ENCODE data around the gene ANKRD33B.
"Not testable (repeated sequence)": the region's sequence is repeated elsewhere in the genome, so short reads cannot be mapped to it uniquely, and the experiment has no call there.

Gene ANKRD33B

GRCh38 chr5:10664180-10664769 is 100.4 kb downstream of the ANKRD33B start:
- DNase-seq, result not testable (repeated sequence)

GRCh38 chr5:10665799-10666198 is 101.9 kb downstream of the ANKRD33B start:
- no peak for DNase-seq

GRCh38 chr5:10666531-10667299 is 102.8 kb downstream of the ANKRD33B start:
- DNase-seq, result no peak

- DNase-seq, result no peak
Observed at GRCh38 chr5:10667431-10668057, 103.7 kb downstream of the ANKRD33B start.

DNA sequence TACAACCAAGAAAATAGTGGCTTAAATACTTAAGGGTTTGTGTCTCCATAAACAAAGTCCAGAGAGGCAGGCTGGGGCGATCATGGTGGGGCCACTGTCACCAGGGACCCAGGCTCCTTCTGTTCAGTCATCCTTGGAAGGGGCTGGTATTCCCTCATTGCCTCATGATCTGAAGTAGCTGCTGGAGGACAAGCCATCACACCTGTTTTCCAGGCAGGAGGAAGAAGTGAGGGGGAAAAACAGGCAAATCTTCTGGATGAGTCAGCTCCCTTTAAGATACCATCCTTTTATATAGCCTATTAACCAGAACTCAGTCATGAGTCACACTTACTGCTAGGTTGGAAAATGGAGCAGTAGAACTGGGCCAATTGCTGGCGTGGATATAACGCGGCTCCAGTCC is 104.8 kb downstream of the ANKRD33B start:
- DNase-seq, result no peak

DNA sequence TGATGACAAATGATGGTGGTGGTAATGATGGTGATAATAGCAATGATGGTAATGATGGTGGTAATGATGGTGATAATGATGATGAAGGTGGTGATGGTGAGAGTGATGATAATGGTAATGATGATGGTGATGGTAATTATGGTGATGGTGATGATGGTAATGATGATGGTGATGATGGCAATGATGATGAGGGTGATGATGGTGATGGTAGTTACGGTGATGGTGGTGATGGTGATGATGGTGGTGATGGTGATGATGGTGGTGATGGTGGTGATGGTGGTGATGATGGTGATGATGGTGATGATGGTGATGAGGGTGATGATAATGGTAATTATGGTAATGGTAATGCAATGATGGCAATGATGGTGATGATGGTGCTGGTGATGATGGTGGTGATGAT is 106.1 kb downstream of the ANKRD33B start:
- no peak for DNase-seq

GRCh38 chr5:10671041-10672008 is 107.5 kb downstream of the ANKRD33B start:
- peak; percentile 73 for DNase-seq

- no peak for DNase-seq
Observed at GRCh38 chr5:10672146-10673016, 108.5 kb downstream of the ANKRD33B start.

DNA sequence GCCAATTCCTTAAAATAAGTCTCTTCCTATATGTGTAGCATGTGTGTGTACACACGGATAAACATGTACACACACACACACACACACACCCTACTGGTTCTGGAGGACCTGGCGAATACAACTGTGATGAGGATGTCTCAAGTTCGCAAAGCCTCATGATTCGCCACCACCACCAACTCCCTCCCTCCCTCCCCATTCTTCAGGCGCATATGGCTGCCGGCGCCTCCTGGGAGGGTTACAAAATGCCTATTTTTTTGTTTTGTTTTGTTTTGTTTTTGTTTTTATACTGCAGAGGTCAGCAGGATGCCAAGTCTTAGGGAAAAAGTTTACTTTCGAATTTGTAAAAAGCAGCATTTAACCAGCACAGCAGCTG is 109.1 kb downstream of the ANKRD33B start:
- DNase-seq, result no peak

DNA sequence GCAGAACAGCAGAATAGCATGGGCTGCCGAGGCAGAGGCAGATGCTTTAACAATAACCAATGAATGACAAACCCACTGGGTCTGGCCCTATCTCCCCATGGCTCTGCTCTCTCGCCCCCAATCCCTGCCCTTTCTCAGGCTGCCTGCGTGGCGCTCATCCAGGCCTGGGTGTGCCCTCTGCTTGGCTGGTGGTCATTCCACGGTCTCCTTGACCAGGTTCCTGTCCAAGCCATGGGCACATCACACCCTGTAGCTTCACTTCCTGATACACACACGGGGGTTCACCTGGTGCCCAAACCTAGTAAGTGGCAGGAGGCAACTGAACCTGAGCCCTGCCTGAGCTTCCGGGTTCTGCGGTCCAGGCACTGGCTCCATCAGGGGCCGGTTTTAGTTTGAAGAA is 109.5 kb downstream of the ANKRD33B start:
- no peak for DNase-seq

DNA sequence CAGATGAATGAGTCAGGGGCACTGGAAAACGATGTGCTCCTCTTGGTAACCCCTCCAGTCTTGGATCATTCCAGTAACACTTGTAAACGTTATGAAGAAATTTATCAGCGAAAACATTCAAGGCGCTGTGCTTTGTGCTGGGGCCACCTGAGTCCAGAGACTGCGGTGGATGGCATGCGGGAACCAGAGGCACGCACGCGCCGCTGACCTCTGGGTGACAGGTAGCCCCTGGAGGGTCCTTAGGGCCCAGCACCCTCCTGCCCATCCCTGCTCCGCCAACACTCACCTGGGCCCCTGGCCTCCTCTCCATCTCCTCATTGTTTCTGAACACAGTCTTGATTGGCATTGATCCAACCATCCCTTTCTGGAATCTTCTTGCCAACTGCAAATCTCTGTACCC is 110.2 kb downstream of the ANKRD33B start:
- no peak for DNase-seq

GRCh38 chr5:10674582-10674981 is 110.7 kb downstream of the ANKRD33B start:
- DNase-seq, result no peak

DNA sequence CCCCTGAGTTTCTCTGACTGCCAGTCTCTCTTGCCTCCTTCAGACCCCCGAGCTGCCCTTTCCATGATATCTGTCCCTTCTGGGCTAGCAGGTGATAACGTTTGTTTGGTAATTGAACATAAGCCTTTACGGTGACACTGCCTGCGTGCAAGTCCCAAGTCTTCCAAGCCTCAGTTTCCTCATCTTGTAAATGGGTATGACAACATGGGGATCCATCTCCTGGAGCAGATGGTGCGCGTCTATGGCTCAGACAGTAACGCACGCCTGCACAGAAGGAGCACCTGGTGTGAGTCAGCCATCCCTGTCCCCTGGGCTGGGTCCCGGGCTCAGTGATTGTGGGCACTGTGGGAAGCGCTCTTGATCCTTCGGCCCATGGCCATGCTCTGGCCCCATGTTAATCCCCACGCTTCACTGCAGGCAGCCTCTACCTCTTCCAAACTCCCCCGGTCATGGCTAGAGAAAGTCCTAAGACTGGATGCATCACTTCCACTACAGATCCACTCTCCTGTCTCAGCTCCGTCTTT is 111.4 kb downstream of the ANKRD33B start:
- no peak for DNase-seq

GRCh38 chr5:10676224-10676623 is 112.4 kb downstream of the ANKRD33B start:
- no peak for DNase-seq

- DNase-seq, result no peak
Observed at GRCh38 chr5:10676946-10677345, 113.1 kb downstream of the ANKRD33B start.

- no peak for DNase-seq
Observed at GRCh38 chr5:10677533-10677932, 113.7 kb downstream of the ANKRD33B start.

- DNase-seq, result no peak
Observed at GRCh38 chr5:10678244-10678643, 114.4 kb downstream of the ANKRD33B start.

GRCh38 chr5:10679336-10679988 is 115.6 kb downstream of the ANKRD33B start:
- DNase-seq, result no peak

- no peak for DNase-seq
Observed at GRCh38 chr5:10680876-10681481, 117.1 kb downstream of the ANKRD33B start.
